Heart left ventricle (tissue), 16 donors: ENCODE results near the gene P2RX1. TPM values are rescaled to one million over a fixed set of nuclear protein-coding genes. Genes with fewer than 3 reads are reported as not detected.
A peak's percentile ranks its signal among the peaks of the same experiment; 100 is the strongest.

ENCODE experiments used
- ATAC-seq, 4 donors: fragments of 200-7000 bp; cut with Tn5 transposase; one replicate each; pipeline ENCODE4 v1.9.1; 2020 to 2022; ENCODE audit warnings: moderate library complexity in 4 of 4, mild to moderate bottlenecking in 3 of 4, moderate number of reproducible peaks in 1 of 4
- DNase-seq, 5 donors: peaks; one replicate each; pipeline ENCODE4 v3.0.0-alpha.2; 2020
- H3K27ac ChIP-seq, 12 donors: fragments of 200-600 bp; sonication (generic) in 4 of 12; one replicate each; pipeline versions ENCODE4 v1.5.0 to v1.8.0; 2016 to 2022; ENCODE audit warnings: mild to moderate bottlenecking in 2 of 12
- H3K27me3 ChIP-seq, 9 donors: fragments of 200-600 bp; sonication (generic) in 2 of 9; one replicate each; pipeline versions ENCODE4 v1.5.1 to v1.8.0; 2016 to 2022; ENCODE audit warnings: mild to moderate bottlenecking in 3 of 9
- H3K36me3 ChIP-seq, 9 donors: fragments of 200-600 bp; sonication (generic) in 2 of 9; one replicate each; pipeline versions ENCODE4 v1.5.0 to v1.8.0; 2018 to 2022; ENCODE audit warnings: mild to moderate bottlenecking in 2 of 9
- H3K4me1 ChIP-seq, 12 donors: fragments of 200-600 bp; sonication (generic) in 4 of 12; one replicate each; pipeline versions ENCODE4 v1.5.0 to v1.8.0; 2016 to 2022; ENCODE audit warnings: mild to moderate bottlenecking in 3 of 12
- H3K4me3 ChIP-seq, 12 donors: fragments of 200-600 bp; sonication (generic) in 4 of 12; one replicate each; pipeline versions ENCODE4 v1.5.0 to v1.8.0; 2017 to 2022; ENCODE audit warnings: mild to moderate bottlenecking in 9 of 12, moderate library complexity in 4 of 12
- H3K9me3 ChIP-seq, 12 donors: fragments of 200-600 bp; sonication (generic) in 4 of 12; one replicate each; pipeline versions ENCODE4 v1.5.0 to v1.8.0; 2016 to 2022; ENCODE audit warnings: mild to moderate bottlenecking in 1 of 12
- POLR2A ChIP-seq, 2 donors: fragments of 450-650 bp; IDR thresholded peaks; one replicate each; pipeline ENCODE4 v1.6.1; 2017; ENCODE audit warnings: antibody characterized with exemption in 2 of 2, mild to moderate bottlenecking in 2 of 2, moderate library complexity in 2 of 2
- WGBS, 4 donors: extraction: QIAGEN DNeasy Blood & Tissue Kit in 2 of 4; methylation state at CpG; one replicate each; pipeline versions ENCODE4 v1.1.5 to v1.1.7; 2013 to 2018; 5-methylcytosine and 5-hydroxymethylcytosine counted together
- intact Hi-C, 10 donors: fragments of 100-400 bp; cut with DNase I; formaldehyde crosslinking; loops; one replicate each; pipeline versions ENCODE4 v1.11.1 to v1.14.2; 2022
- polyA plus RNA-seq, 2 donors: library from polyadenylated mRNA; stranded (reverse); fragments of 200-250 nt; gene quantifications; one replicate each; pipeline ENCODE4 v1.2.3, GENCODE V29; 2013
- total RNA-seq, 9 donors: library from RNA; depleted of rRNA in 2 of 9; stranded (reverse); fragments of >200 nt in 2 of 9; fragmentation: NEBNext Ultra II Directional in 3 of 9; extraction: Animal tissue kit (Norgen Biotek cat#: 25700) in 3 of 9; gene quantifications; one replicate each; pipeline versions ENCODE4 v1.1.0 to v1.2.4, GENCODE V29; 2016 to 2023
- TF ChIP-seq, protein P1 (sequence below), 12 donors: fragments of 200-600 bp; sonication (generic) in 4 of 12; IDR thresholded peaks; one replicate each; pipeline versions ENCODE4 v1.5.0 to v1.8.0; 2018 to 2022; ENCODE audit warnings: antibody characterized with exemption in 12 of 12, mild to moderate bottlenecking in 5 of 12
- donor health status: ischemic (EF 13 %, LVEDD 7.1; RV severe dilation, severe dysfunction).
- donor health status: healthy with polysubstance abuse.
- donor health status: DM: no; HTN: yes; CAD: no.
- donor health status: DM: no; HTN: no; CAD: no.
- donor health status: ischemic (EF 25% LVEDD 6.9; RV normal size, moderate dysfunction).
- donor health status: ischemic (EF 25% LVEDD 5.7; RV mildly dilated, moderate dysfunction).
- donor health status: healthy.
- donor health status: DM: yes; HTN: yes; CAD: no.
- donor health status: ischemic (EF 35%, LVEDD 5.7; RV mildly dilated, moderate dysfunction).
- donor health status: nonischemic (EF 11% LVEDD 7.7; RV severe dilation, severe dysfunction).
- donor health status: DM: yes; HTN: yes; CAD: no.
- donor health status: PGD.
- donor health status: ischemic (EF 29% LVEDD 5.4; RV normal size, mild dysfunction).
- donor health status: nonischemic (EF 23%, LVEDD 6.1; RV moderate dilation, normal function).

Gene P2RX1
- total and polyA plus RNA-seq, 11 donors: 0.19 to 5.5 (median 0.52) TPM

DNA sequence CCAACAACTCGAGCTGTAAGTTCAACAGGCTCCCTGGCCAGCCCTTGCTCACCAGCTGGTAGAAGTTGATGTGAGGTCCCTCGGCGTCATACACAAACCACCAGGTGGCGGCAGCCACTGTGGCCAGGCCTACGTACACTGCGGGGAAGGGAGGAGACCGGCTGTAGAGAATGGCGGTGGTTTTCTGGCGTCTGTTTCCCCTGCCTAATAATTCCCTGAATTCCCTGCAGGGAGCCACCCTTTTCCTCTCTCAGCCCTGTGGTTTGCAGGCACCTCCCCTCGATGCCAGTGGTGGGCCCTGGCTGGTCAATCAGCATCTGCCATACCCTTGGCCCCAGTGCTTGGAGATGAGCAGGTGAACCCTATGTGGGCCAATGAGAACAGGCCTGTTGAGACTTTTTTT is 18.9 kb upstream of the P2RX1 start:
- intact Hi-C loops: loop anchor here in 8 of 10 donors (1.0 to 10.0 kb wide), 5 partner anchors 69 to 137 kb away; no protein-coding TSS in a partner anchor
- H3K27me3 ChIP-seq: no peaks in the 10 kb centered on the region
- ATAC-seq (peak; percentile 87 to 98 (median 96)), DNase-seq (peak in 4 of 5 donors; percentile 73 to 83 (median 78))
- 7 to 17% (median 12%) methylated on average over 10 of the region's 10 CpGs for WGBS, 4 donors
- peaks cover 0 to 6% (median 0%) of the 10 kb centered on the region in 12 donors for H3K4me1 ChIP-seq
- H3K36me3 ChIP-seq: peaks cover 0 to 33% (median 6%) of the 10 kb centered on the region in 9 donors
- no peak overlapping the region for H3K4me3 ChIP-seq
- no peaks in the 10 kb centered on the region for H3K9me3 ChIP-seq
- H3K27ac ChIP-seq: no peak overlapping the region
- no peak for TF ChIP-seq POLR2A (IDR thresholded peaks at IDR 0.05)
- TF ChIP-seq, protein P1, sequence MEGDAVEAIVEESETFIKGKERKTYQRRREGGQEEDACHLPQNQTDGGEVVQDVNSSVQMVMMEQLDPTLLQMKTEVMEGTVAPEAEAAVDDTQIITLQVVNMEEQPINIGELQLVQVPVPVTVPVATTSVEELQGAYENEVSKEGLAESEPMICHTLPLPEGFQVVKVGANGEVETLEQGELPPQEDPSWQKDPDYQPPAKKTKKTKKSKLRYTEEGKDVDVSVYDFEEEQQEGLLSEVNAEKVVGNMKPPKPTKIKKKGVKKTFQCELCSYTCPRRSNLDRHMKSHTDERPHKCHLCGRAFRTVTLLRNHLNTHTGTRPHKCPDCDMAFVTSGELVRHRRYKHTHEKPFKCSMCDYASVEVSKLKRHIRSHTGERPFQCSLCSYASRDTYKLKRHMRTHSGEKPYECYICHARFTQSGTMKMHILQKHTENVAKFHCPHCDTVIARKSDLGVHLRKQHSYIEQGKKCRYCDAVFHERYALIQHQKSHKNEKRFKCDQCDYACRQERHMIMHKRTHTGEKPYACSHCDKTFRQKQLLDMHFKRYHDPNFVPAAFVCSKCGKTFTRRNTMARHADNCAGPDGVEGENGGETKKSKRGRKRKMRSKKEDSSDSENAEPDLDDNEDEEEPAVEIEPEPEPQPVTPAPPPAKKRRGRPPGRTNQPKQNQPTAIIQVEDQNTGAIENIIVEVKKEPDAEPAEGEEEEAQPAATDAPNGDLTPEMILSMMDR (IDR thresholded peaks at IDR 0.05): peak; percentile 60 to 82 (median 72)

DNA sequence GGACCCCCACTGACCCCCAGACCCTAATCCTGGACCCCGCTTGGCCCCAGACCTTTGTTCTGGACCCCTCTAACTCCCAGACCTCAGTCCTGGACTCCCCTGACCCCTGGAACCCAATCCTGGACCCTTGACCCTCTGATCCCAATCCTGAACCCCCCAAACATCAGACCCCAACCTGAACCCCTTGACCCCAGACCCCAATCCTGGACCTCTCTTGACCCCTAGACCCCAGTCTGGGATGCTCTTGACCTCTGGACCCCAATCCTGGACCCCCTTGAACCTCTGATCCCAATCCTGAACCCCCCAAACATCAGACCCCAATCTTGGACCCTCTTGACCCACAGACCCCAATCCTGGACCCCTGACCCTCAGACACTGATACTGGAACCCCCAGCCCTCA is 13.5 kb upstream of the P2RX1 start:
- no peaks in the 10 kb centered on the region for H3K27me3 ChIP-seq
- intact Hi-C loops: loop anchor here in 3 of 10 donors (5.0 to 10.0 kb wide), 3 partner anchors 78 to 143 kb away; no protein-coding TSS in a partner anchor
- DNase-seq: no peak
- peaks cover 0 to 18% (median 7%) of the 10 kb centered on the region in 12 donors for H3K4me1 ChIP-seq
- no peak for ATAC-seq
- H3K9me3 ChIP-seq: no peaks in the 10 kb centered on the region
- peaks cover 0 to 17% (median 0%) of the 10 kb centered on the region in 9 donors for H3K36me3 ChIP-seq
- TF ChIP-seq POLR2A (IDR thresholded peaks at IDR 0.05): no peak
- TF ChIP-seq, protein P1 (IDR thresholded peaks at IDR 0.05): no peak
- 96 to 100% (median 100%) methylated on average over 1 of the region's 1 CpG for WGBS, 4 donors
- no peak overlapping the region for H3K27ac ChIP-seq
- no peak overlapping the region for H3K4me3 ChIP-seq

DNA sequence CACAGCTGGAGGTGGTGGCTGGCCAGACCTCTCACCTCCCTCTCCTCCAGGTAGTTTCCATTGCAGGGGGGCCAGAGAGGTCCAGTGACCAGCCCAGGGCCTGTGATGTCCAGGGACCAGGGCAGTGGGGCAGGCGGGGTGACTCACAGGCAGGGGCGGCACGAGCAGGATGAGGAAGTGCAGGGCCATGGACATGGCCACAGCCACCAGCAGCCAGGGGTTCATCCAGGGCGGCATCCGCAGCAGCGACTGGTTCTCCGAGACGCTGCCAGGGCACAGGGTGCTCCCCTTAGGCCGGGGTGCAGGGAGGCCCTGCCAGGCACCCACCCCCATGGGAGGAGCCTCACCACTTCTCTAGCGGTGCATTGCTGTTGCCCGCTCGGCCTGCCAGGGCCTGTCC is 12.9 kb upstream of the P2RX1 start:
- intact Hi-C loops: loop anchor here in 1 of 10 donors (5.0 kb wide), 1 partner anchor 78 kb away; no protein-coding TSS in a partner anchor
- TF ChIP-seq, protein P1 (IDR thresholded peaks at IDR 0.05): no peak
- TF ChIP-seq POLR2A (IDR thresholded peaks at IDR 0.05): no peak

DNA sequence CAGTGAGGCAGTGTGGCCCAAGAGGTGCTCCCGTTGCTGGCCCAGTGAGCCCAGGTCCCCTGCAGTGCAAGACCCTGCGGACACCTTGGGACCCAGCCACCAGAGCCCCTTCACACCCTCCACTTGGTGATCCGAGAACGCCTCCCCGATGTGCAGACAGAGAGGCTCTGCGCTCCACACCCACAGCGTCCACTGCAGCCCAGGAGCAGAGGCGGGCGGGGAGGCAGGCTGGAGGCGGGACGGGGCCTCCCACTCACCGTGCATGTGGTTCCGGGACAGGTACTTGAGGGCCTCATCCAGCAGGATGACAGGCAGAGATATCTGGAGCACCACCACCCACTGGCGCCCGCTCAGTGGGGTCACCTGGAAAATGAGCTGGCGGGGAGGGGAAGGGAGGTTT is 12.1 kb upstream of the P2RX1 start:
- no peak for ATAC-seq
- Histone ChIP-seq H3K36me3 (peaks cover 0 to 10% (median 0%) of the 10 kb centered on the region in 9 donors), H3K9me3 (no peaks in the 10 kb centered on the region), H3K4me1 (peaks cover 0 to 23% (median 7%) of the 10 kb centered on the region in 12 donors), H3K27ac (no peak overlapping the region), H3K27me3 (no peaks in the 10 kb centered on the region), H3K4me3 (no peak overlapping the region)
- intact Hi-C loops: loop anchor here in 1 of 10 donors (5.0 kb wide), 1 partner anchor 79 kb away; no protein-coding TSS in a partner anchor
- TF ChIP-seq POLR2A (IDR thresholded peaks at IDR 0.05): no peak
- TF ChIP-seq, protein P1 (IDR thresholded peaks at IDR 0.05): no peak
- WGBS, 4 donors: 89 to 96% (median 95%) methylated on average over 6 to 16 of the region's 16 CpGs
- DNase-seq: no peak

More for the DNA sequence above, 12.9 kb upstream of the P2RX1 start:
- H3K4me3 ChIP-seq: no peak overlapping the region
- no peaks in the 10 kb centered on the region for H3K27me3 ChIP-seq
- peaks cover 0 to 23% (median 7%) of the 10 kb centered on the region in 12 donors for H3K4me1 ChIP-seq
- DNase-seq: no peak
- H3K36me3 ChIP-seq: peaks cover 0 to 14% (median 0%) of the 10 kb centered on the region in 9 donors
- no peak overlapping the region for H3K27ac ChIP-seq
- H3K9me3 ChIP-seq: no peaks in the 10 kb centered on the region
- WGBS, 4 donors: 93 to 100% (median 97%) methylated on average over 5 to 12 of the region's 12 CpGs
- peak in 1 of 4 donors; percentile 18 for ATAC-seq
